Measurements from ENCODE around the gene ITPKB.

GRCh38 chr1:226710501-226710900 is 28.6 kb downstream of the ITPKB start:
- no peak for TF ChIP-seq CTCF (IDR thresholded peaks at IDR 0.05)
- no peak for TF ChIP-seq POLR2A (IDR thresholded peaks at IDR 0.05)

All from heart left ventricle (tissue), 13 donors.